OCI-M2 (cell line): ENCODE measurements around the gene RGS3.
"Not testable (repeated sequence)": the region's sequence is repeated elsewhere in the genome, so short reads cannot be mapped to it uniquely, and the experiment has no call there.

Source experiments
- DNase-seq: peaks from one replicate; lab custom pipeline; 2025; ENCODE audit not compliant: unreplicated experiment; lab: John Stamatoyannopoulos, UW

Gene RGS3

DNA sequence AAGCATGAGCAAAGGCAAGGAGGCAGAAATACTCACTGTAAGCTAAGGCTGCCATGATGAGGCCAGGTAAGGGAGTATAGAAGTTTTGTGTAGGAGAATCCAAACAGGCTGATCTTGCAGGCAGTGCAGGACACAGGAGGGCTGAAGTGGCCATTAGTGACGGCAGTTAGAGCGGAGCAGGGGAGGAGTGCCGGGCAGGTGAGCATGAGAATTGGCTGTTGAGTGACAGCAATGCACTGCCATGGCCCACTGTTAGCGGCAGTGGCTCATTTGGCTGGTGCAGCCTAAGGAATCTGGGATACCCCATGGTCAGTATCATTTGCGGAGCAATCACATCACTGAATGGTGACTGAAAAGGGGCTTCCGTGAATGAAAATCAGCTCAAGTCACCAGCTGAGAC, 22.8 kb downstream of the RGS3 start:
- DNase-seq: no peak

DNA sequence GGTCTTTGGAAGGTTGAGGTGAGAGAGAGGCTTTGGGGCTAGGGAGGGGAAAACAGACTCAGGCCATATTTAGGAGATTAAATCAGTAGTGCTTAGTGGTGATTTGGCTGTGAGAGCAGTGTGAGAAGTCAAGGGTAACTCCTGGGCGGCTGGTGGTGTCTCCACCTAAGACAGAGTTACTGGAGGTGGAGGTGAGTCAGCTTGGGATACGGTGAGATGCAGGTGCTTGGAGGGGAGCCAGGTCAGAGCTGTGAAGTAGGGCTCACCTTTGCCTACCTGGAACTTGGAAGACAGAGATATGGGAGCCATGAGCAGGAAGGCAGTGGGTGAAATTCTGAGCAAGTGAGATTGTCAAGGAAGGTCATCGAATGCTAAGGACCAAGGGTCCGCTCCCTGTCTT, 24.5 kb downstream of the RGS3 start:
- DNase-seq: no peak

DNA sequence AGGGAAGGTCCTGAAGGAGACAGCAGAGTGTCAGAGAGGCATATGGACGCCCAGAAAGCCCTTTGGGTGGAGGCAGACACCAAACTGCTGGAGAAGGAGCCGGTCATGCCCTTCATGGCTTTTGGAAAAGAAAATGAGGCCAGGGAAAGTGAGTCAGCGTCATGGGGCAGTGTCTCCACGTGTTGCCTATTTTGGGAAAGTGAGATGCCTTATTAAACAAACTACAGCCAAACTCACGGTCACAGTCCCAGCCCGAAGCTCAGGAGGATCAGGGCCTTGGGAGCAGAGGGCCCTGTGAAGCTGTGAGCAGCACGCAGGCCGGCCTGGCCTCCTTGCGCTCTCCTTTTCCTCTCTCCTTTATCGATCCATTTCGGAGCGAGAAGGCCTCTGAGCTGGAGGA, 25.0 kb downstream of the RGS3 start:
- no peak for DNase-seq

DNA sequence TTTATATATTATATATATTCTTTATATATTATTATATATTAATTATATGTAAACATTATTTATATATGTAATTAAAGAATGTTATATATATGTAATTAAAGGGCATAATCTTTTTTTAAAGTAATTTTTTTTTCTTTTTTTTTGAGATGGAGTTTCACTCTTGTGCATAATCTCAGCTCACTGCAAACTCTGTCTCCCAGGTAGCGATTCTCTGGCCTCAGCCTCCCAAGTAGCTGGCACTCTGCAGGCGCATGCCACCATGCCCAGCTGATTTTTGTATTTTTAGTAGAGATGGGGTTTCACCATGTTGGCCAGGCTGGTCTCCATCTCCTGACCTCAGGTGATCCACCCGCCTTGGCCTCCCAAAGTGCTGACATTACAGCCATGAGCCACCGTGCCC, 27.6 kb downstream of the RGS3 start:
- not testable (repeated sequence) for DNase-seq

DNA sequence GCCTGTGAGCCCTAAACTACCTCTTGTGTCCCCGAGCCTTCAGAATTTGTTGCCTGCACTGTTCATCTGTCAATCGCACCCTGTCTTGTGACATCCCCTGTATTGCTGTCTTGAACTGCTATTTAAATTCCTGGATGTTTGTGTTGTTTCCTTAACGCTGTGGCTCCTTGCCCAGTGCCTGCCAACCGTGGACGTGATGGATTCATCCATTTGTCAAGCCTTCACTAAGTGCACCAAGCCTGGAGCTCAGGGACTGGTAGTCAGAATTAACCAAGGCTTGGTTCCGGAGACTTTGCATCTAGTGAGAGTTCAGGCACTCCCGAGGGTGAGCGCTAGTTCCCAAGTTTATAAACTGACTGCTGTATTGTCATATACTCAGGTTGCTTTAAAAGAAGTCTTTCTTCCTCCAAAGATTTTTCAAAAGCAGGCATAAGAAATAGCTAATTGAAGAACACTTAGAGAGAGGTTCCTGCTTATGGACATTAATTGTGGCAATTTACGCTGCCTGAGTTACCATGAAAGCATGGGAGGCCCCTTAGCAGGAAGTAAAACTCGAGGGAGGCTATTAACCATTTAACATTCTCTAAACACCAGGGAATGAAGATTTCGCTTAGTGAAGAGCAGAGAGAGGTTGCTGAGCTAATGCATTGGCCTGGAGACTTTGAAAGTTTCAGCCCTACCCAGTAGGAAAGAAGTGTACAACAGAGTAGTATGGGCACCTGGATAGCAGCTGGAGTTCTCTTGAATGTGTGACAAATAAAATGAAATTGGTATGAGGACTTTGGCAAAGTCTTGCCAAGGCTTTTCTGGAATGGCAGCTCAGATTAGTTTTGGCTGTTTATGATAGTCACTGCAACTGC, 29.0 kb downstream of the RGS3 start:
- no peak for DNase-seq

DNA sequence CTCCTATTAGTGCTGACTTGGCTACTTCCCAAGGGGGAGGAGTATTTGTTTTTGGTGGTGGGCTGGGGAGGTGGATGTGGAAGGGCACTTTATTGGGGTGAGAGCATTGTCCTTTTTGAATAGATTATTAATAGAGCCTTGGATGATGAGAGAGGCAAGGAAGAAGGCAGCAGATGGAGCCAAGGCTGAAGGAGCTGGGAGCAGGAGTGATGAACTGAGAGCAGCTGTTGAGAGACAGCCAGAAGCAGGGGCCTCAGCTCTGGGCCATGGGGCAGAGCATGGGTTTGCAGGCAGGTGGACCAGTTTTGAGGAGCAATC, 29.6 kb downstream of the RGS3 start:
- no peak for DNase-seq

DNA sequence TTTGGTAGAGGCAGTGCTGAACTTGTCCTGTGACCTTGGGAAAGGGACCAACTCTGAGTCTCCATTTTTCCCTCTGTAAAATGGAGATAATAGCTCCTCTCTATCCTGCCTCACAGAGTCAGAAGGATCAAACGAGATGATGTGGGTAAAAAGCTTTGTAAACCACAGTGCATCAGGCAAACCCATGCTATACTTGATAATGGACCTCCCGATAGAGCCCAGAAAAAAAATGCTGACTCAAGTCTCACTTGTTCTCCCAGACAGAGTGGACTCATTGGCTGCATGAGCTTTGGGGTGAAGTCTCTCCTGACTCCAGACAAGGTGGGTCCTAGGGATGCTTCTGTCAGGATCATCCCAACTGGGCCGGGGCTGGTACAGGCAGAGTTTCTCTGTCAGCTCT, 32.0 kb downstream of the RGS3 start:
- DNase-seq: no peak

DNA sequence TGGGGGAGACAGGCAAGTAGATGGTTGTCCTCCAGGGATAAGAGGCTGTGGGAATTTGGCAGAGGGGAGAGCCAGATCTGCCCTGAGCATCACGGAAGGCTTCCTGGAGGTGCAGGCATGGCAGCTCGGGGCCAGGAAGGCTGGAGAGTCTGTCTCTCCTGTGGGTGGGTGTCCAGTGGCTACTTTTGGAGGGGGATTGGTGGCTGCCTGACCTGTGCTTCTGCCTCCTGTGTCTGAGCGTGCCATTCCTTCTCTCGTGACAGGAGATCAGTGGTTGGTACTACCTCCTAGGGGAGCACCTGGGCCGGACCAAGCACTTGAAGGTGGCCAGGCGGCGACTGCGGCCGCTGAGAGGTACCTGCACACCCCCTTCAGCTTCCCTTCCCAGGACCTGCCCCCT, 33.5 kb downstream of the RGS3 start:
- DNase-seq: no peak

DNA sequence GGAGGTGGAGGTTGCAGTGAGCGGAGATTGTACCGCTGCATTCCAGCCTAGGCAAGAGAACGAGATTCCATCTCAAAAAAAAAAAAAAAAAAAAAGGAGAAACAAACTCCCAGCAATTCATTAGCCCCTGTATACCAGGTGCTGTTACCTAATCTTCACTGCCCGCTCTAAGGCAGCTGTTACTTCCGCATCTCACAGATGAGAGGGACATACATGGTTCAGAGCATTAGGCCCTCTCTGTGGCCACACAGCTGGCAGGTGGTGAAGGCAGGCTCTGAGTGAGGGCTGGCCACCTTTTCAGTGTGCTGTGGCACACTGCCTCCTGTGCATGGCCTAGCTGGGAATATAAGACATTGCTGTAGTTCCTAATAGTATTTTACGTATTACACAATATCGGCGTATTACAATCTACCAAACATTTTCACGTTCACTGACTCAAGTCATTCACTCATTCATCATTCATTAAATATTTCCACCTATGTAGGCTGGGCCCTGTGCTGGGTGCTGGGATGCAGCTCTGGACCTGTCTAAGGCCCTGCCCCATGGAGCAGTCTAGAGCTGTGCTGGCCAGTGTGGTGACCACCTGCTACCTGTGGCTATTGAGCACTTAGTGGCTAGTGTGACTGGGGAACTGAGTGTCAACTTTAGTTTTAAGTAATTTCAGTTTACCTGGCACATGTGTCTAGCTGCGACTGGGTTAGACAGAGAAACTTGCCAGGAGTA, 35.8 kb downstream of the RGS3 start:
- no peak for DNase-seq

DNA sequence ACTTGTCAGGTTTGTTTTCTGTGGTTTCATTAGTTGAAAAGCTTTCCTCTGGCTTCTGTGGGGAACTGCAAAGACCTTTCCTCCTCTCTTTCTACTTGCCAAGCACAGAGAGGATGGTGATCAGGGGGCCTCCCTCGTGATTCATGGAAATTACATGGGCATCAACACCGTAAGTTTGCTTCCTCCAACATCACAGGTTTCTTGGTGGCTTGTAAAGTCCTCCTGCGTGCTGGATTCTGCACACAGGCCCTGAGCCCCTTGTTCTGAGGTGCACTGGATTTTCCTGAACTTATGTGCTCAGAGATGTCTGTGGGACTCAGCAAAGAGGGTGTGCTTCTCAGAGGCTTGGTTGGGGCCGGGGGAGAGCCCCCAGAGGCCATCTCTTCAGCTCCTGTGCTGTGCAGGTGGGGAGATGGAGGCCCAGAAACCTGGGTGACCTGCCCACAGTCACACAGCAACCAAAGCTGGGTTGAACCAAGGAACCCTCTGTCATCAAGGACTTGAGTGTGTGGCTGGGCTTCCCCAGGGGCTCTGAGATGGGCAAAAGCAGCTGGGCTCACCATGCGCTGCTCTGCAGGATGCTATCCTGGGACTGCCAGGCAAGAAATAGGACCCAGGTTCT, 36.5 kb downstream of the RGS3 start:
- no peak for DNase-seq

DNA sequence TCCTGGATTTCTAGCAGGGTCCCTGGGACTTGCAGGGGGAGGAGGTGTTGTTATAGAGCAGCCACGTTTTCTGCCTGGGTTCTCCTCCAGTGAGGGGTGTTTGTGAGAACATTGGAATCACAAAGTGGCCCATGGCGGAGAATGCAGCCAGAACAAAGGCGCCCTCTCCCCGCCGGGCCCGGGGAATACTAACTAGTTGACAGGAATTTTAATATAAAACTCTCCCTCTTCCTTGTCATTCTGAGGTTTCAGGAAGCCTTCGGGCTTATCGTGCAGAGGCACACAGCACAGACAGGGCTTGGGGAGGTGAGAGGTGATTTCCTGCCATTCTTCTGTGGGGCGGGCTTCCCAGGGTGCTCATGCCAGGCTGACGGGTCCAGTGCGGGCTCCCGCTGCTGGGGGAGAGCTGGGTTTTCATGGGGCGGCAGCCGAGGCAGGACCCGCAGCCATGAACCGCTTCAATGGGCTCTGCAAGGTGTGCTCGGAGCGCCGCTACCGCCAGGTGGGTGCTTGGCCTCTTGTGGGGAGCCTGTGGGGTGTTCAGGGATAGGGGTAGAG, 37.7 kb downstream of the RGS3 start:
- DNase-seq: no peak

DNA sequence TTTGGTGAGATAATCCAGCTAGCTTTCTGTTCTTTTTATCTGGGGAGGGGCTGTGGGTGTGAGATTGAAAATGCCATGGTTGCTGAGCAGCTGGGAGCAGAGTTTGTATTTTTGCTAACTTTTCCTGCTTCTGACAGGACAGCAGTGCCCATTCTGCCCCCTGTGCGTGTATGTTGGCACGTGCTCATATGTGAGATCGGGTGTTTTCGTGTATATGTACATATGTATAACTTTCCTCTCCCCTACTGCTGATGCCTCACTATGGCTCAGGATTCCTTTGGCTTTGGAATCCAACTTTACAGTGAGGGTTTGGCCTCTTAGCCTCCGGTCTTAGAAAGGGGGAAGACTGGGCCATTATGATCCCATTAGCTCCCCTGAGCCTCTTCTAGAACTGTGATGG, 38.3 kb downstream of the RGS3 start:
- no peak for DNase-seq

DNA sequence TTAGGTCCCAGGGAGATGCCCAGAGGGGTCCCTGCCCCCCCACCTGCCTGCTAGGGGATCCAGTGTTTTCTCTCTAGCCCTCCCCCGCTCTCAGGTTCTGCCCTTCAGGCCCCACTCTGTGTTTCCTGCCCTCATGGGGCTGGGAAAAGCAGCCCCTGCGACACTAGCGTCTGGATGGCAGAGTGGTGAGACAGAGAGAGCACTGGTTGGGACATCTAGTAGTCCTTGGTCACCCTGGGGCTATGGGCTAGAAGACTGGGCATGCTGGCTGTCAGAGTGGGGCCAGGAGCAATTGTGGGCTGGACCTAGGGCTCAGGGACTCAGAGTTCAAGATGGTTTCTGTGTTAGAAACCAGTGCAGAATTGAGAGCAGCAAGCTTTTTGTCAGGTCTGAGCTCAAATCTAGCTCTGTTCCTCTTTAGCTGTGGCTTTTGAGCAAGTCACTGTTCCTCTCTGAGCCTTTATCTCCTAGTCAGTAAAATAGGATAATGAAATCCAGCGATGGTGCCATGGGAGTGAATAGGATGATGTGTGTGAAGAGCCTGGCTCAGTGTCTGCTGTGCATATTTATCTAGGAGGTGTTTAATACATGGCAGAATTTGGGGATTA, 39.0 kb downstream of the RGS3 start:
- DNase-seq: no peak

DNA sequence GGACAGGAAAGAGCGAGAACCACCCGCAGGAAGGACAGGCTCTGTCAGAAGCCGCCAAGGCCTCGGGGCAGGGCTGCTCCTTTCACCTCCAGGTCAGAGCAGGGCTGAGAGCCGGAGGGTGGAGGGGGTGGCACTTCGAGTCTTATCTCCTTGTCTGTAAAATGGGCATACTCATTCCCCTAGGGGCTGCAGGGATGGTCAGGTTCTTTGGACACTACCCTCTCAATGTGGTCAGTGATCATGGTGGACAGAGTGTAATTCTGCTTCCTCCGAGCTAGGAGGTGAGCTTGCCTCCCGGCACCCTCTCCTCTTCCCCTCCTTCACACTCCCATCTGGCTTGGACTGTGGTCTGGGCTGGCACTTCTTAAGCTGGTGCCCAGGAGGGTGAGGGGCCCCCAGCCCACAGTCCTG, 39.6 kb downstream of the RGS3 start:
- no peak for DNase-seq

DNA sequence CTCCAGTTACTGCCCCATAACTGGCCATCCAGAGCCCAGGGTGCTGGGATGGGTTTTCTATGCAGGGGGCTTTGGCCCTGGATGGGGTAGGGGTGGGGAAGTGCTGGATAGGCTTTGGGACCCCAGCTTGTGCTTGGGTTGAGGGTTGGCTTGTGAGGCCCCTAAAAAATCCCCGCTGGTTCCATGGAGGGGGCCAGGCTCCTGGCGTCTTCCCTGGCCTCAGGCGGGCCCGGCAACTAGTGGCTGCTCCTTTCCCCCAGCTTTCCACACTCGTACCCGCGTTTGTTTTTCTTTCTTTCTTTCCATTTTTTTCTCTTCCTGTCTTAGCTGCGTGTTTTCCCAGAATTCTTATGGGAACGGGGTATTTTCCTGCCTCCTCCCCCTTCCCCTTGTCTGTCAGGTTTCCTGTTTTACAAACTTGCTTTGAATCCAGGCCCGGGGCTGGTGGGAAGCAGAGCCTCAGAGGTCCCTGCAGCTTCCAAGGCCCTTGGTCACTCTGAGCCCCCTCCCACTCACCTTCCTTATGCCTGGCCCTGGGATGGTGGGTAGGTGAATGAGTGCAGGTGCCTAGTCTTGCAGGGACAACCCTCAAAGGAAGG, 40.2 kb downstream of the RGS3 start:
- DNase-seq: no peak

DNA sequence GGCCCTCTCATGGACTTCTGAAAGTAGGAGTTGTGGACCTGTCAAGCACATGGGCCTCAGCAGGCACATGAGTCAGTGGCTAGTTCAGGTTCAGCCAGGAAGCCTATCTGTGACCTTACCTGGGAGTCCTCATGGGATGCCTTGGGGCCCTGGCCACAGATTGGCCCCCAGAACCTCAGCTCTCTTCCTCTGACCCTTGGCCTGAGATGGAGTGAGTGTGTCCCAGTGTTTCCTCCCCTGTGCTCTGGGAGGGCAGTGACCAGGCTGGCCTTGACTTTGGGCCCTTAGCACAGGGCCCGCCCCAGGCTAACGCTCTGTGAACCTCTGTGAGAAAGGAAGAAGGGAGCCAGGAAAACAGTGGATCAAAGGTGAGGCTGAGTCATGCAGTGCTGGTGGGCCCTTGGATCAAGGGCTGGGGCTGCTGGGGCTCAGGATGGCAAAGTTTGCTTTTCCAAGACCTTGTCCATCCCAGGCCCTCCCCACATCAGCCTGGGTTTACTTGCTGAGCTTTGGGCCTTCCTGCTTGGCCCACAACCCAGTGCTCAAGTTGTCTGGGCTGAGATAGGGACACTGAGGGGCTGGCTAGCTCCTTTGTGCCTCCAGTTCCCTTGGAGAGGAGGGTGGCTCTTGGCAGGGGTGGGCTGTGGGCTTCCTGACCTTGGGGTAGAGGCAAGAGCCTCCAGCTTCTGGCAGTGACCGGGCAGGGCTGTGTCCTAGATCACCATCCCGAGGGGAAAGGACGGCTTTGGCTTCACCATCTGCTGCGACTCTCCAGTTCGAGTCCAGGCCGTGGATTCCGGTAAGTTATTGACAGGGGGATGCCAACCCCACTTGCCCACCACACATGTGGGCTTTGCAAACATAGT, 41.4 kb downstream of the RGS3 start:
- no peak for DNase-seq

DNA sequence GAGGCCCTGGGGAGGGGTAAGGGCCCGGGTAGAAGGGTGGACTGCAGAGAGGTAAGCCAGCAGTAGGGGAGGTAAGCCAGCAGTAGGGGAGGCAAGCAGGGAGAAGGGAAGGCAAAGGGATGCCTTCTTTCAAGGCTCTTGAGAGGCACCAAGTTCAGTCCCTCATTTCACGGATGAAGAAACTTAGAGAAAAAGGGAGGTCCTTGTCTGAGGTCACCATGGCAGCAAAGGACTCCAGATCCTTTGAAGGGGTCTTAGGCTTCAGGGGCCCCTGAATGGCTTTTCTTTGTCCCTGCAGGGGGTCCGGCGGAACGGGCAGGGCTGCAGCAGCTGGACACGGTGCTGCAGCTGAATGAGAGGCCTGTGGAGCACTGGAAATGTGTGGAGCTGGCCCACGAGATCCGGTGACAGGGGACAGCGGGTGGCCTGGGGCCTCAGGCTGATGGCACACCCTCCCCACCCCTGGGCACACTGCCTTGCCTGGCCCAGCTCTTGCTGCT, 42.6 kb downstream of the RGS3 start:
- DNase-seq: no peak

DNA sequence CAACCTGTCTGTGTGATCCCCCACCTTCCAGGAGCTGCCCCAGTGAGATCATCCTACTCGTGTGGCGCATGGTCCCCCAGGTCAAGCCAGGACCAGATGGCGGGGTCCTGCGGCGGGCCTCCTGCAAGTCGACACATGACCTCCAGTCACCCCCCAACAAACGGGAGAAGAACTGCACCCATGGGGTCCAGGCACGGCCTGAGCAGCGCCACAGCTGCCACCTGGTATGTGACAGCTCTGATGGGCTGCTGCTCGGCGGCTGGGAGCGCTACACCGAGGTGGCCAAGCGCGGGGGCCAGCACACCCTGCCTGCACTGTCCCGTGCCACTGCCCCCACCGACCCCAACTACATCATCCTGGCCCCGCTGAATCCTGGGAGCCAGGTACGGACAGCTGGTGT, 43.7 kb downstream of the RGS3 start:
- DNase-seq: no peak

DNA sequence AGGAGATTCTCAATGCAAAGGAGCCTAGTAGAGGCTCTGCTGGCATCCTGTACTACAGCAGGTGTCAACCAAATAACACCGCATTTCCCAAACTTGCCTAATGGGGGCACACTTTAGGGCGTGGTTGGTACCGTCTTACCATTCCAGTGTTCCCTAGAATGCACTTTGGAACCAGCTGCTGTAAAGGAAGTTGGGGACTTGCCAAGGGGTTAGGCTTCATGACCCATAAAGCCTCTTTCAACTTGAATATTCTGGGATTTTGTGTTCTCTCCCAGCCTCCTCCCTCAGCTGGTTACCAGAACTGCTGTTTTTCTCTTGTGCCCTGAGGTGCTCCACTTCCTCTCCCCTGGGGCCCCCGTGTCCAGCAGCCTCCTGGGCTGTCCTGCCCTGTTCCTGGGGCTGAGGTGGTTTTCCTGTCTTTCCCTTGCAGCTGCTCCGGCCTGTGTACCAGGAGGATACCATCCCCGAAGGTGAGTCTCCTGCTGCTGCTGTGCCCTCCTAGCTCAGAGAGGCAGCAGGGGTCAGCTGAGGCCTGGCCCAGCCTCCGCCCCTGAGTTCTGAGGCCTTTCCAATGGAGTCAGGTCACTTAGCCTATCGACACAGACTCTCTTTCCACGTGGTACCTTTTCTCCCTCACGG, 44.7 kb downstream of the RGS3 start:
- DNase-seq: no peak

DNA sequence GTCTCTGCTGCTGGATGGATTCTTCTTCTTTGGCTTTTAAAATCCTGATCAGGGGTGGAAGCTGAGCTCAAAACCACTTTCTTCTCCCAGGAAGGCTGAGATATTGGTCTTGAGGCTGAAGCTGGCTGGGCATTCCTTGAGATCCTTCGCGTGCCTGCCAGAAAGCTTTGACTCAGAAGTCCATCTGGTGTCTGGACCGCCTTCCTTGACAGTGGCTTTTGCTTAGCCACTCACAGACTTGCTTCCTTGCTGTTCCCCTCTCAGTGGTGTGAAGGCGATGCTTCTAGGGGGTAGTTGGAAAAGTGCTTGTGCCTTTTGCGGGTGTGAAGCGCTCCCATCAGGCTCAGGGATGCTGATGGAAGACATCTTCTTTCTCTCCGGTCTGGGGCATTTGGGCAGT, 45.9 kb downstream of the RGS3 start:
- DNase-seq: no peak
